ENCODE results near the gene CDKN2A.
"Not testable (repeated sequence)": the region's sequence is repeated elsewhere in the genome, so short reads cannot be mapped to it uniquely, and the experiment has no call there.

CDKN2A gene

DNA sequence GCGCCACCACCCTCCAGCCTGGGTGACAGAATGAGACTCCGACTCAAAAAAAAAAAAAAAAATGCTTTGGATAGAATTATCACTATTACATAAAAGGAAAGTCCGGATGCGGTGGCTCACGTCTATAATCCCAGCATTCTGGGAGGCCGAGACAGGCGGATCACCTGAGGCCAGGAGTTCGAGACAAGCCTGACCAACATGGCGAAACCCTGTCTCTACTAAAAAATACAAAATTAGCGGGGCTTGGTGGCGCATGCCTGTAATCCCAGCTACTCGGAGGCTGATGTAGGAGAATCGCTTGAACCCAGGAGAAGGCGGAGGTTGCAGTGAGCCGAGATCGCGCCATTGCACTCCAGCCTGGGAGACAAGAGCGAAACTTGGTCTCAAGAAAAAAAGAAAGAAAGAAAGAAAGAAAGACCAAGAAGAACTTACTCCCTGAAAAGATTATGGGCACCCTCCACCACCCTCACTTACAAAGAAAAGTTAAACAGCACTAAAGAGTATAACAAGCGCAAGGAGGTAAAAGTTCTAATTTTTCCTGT, 17.8 kb downstream of the CDKN2A start:
- no peak for DNase-seq

DNA sequence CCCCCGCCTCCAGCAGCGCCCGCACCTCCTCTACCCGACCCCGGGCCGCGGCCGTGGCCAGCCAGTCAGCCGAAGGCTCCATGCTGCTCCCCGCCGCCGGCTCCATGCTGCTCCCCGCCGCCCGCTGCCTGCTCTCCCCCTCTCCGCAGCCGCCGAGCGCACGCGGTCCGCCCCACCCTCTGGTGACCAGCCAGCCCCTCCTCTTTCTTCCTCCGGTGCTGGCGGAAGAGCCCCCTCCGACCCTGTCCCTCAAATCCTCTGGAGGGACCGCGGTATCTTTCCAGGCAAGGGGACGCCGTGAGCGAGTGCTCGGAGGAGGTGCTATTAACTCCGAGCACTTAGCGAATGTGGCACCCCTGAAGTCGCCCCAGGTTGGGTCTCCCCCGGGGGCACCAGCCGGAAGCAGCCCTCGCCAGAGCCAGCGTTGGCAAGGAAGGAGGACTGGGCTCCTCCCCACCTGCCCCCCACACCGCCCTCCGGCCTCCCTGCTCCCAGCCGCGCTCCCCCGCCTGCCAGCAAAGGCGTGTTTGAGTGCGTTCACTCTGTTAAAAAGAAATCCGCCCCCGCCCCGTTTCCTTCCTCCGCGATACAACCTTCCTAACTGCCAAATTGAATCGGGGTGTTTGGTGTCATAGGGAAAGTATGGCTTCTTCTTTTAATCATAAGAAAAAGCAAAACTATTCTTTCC, 19.3 kb downstream of the CDKN2A start:
- no peak for DNase-seq

DNA sequence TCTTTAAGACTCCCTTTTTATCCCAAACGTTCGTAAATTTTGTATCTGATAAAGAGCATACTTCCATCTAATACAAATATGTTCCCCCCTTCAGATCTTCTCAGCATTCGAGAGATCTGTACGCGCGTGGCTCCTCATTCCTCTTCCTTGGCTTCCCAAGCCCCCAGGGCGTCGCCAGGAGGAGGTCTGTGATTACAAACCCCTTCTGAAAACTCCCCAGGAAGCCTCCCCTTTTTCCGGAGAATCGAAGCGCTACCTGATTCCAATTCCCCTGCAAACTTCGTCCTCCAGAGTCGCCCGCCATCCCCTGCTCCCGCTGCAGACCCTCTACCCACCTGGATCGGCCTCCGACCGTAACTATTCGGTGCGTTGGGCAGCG, 19.9 kb downstream of the CDKN2A start:
- no peak for DNase-seq

DNA sequence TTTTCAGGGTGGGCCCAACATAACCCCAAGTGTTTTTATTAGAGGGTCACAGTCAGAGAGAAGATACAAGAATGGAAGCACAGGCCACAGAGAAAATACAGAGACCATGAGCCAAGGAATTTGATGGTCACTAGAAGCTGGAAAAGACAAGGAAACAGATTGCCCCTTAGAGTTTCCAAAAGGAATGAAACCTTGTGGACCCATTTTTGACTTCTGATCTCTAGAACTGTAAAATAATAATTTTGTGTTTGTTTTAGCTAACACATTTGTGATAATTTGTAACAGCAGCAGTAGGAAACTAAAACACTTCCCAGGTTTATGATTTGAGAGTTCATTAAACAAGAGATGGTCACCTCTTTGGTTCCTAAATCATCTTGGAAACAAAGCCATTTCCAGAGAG, 21.8 kb downstream of the CDKN2A start:
- DNase-seq, result no peak

DNA sequence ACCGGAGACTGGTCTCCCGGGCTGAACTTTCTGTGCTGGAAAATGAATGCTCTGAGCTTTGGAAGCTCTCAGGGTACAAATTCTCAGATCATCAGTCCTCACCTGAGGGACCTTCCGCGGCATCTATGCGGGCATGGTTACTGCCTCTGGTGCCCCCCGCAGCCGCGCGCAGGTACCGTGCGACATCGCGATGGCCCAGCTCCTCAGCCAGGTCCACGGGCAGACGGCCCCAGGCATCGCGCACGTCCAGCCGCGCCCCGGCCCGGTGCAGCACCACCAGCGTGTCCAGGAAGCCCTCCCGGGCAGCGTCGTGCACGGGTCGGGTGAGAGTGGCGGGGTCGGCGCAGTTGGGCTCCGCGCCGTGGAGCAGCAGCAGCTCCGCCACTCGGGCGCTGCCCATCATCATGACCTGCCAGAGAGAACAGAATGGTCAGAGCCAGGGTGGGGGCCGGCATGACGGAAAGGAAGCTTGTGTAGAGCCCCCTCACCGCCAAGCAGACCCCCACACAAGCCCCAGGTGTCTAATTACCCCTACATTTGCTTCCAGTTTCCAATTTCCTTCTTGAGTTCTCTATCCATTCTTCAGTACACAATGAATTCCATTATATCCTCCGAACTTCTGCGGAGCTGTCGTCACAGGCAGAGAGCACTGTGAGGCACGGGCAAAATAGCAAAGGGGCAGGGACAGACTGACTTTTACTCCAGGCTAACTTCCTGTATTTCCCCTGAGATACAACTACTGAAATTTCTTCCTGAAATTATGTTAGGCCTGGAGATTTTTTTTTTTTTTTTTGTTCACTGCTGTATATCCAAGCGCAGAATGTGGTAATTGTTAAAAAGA, 23.2 kb downstream of the CDKN2A start:
- DNase-seq, result no peak

DNA sequence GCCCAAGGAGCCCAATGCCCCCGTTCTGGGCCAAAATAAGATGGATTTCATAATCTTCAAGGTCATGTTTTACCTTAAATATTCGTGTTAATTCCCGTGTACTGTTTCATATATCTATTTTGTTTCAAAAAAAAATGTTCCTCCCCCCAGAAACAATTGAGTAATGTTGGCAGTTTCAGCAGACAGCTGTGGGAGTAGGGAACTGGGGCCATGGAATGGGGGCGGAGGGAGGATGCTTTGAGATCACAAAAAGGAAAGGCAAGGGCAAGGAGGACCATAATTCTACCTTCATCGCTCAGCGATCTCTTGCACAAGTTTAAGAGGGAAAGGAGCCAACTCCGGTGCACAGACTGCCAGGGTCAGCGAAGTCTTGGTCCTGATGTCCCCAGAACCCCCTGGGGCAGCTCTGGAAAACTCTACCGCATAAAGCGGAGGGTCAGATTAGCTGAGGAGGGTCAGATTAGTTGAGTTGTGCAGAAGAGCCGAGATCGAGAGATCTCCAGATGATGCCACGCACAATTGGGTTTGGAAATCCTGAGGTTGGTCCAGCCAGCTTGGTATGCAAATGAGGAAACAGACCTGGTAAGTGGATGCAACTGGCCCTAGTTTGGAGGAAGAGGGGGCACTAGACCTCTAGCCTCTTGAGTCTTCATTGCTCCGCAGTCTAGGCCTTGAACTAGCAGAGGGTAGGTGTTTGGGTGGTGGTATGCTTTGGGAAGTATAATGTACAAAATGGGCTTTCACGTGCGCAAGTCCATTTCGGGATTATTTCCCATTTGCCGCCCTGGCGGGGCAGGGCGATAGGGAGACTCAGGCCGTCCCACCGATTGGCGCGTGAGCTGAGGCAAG, 24.0 kb downstream of the CDKN2A start:
- no peak for DNase-seq

DNA sequence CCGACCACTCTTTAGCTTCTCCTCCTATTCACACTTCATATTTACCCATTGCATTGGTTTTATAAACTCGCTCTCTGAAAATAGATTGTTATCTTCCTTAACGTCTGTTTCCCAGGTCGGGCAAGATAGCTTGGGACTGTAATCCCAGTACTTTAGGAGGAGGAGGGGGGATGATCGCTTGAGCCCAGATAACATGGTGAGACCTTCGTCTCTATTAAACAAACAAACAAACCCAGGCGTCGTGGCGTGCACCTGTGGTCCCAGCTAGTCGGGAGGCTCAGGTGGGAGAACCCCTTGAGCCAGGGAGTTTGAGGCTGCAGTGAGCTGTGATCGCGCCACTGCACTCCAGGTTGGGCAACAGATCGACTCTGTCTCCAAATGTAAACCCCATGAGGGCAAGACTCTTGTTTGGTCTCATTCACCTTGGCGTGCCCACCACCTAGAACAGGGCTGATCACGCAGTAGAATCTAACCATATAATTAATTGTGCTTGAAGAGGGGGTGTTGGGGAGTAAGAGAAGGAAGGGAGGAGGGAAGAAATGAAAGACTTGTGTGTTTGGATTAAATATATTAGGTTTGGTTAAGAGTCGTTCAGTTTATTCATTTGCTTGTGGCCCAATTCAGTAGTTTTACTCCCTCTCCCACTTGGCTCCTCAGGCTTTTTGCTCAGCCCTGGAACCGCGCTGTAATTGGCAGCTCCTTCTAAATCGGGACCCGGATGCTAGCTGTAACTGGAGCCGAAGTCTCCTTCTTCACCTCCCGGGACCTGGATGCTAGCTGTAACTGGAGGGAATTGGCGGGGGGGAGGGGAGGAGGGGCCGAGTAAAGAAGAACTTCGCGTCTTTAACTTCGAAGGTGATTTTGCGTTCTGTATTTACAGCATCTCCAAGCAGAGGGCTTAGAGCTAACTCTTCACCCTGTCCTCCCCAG, 24.9 kb downstream of the CDKN2A start:
- no peak for DNase-seq

DNA sequence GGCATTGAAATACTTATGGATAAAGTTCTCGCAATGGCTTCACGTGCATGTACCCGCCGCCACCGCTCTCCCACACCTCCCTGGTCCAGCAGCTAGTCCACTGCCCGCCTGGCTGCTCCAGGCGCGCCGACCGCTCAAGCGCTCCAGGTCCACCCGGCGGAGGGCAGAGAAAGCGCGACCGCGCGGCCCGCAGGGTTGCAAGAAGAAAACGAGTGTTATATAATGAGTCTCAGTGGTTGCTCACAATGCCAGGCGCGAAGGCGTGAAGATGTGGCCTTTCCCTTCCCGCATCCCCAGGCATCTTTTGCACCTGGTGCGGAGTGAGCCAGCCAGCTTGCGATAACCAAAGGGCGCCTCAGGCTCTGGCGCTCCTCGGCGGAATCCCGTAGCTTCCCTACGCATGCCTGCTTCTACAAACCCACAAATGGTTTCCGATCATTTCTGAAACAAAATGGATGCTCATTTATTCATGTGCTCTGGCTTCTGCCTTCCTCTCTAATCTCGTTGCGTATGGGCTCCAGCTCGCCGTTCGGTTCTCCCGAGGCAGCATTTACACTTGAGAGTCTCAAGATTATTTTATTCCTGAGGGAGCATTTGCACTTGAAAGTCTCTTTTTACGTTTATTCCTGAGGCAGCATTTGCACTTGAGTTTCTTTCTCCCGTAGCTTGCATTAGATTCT, 25.7 kb downstream of the CDKN2A start:
- DNase-seq, result no peak

DNA sequence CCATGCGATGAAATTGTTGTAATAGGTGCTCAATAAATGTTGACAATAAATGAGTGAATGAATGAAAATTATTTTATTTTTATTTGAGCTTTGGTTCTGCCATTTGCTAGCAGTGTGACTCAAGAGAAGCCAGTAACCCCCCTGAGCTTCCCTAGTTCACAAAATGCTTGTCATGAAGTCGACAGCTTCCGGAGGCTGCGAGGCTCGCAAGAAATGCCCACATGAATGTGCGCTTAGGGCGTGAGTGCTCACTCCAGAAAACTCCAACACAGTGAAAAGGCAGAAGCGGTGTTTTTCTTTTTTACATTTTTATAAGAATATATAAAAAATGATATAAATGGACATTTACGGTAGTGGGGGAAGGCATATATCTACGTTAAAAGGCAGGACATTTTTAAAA, 26.5 kb downstream of the CDKN2A start:
- DNase-seq, result no peak

DNA sequence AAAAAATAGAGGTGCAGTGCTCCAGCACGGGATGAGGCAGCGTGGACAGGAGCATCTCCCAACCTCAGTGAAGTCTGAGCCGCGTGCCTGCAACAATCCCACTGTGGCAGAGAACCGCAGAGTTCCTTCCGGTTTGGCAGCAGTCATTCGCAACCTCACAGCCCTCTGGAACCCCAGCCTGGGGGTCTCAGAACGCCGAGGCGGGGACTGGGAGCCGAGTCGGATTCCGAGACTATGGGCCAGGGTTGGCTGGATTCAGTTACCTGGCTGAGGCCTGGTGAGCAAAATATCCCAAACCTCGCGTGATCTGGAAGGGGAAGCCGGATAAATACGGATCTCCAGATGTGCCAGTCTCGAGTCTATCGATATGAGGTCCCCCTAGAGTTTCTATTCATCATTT, 27.0 kb downstream of the CDKN2A start:
- no peak for DNase-seq

DNA sequence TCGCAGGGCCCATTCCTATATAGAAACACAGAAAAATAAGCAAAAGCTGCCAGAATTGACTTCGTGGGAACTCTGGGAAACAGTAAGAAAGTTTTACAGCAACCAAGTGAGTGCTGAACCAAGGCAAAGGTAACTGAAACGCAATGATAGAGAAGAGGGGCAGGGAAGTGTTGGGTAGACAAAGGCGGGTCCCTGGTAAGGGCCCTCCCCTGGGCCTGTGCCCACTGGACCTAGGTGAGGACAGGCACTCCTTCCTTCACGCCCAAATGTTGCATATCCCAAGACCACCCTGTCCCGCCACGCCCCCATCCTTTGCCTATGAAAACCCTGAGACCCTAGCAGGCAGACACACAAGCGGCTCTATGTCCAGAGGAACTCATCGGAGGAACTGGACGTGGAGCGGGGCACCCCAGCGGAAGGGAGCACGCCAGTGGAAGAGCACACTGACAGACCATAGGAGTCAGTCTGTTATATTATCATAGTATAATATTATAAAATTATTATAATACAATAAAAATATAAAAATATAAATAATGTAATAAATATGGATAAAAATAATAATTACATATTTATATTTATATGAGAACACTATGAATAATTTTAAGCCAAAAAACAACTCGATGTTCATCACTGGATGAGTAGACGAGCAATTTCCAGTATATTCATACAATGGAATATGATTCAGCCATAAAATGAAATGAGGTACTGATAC, 27.9 kb downstream of the CDKN2A start:
- DNase-seq, result no peak

DNA sequence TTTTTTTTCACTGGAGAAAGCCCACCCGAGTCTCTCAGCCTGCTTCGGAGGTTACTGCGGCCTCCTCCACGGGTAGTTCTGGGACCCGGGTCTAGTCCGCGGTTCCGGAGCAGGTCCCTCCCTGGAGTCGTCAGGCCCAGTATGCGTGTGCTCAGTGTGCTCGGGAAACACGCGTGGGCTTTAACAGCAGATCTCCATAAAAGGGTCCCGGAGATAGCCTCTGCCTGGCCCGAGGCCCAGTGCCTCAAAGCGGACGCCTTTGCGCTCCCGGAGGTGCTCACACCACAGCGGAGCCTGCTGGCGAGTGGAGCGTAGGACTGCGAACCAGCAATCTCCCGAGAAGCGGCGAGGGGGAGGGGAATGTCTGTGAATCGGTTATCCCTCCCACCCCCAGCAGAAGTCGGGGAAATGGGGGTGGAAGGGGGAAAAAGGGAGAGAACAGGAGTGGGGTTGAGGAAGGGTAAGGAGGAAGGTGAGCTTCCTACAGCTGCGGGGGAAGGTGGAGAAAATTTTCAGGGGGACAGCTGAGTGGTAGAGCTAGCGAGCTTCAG, 28.7 kb downstream of the CDKN2A start:
- DNase-seq, result no peak

DNA sequence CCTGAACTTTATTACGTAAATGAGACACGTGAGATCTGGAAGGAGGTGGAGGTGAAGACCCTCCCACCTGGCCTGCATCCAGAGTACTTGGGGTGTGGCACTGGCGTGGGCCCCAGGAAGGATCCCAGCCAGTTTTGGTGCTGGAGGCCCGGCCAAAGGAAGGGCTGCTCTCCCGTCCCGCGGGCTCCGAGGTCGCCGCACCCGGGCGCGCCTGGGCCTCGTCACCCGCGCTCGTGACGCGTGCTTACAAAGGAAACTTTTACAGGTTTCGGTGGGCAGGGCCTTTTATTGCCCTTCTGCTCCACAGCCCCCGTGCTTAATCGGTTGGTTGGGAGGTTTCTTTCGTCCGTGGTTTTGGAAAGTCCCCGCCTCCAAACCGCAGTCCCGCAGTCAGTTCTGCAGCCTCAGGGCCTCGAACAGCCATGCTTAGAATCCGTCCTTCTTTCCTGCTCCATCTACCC, 29.2 kb downstream of the CDKN2A start:
- no peak for DNase-seq

DNA sequence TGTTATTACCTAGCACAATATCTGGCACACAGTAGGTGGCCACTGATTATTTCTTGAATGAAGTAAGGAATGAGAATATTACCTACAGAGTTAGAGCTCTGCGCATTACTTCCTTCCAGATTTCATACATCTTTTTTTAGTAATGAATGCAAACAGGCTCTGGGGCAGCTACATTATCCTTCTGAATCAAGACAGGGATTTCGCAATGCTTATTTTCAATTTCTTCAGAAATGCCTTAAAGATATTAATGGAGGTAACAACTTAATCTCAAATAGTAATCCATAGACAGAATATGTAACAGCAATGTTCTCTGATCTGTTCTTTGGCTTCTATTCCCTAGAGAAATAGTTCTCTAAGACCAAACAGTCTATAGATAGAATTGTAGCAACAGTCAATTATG, 32.6 kb downstream of the CDKN2A start:
- no peak for DNase-seq

DNA sequence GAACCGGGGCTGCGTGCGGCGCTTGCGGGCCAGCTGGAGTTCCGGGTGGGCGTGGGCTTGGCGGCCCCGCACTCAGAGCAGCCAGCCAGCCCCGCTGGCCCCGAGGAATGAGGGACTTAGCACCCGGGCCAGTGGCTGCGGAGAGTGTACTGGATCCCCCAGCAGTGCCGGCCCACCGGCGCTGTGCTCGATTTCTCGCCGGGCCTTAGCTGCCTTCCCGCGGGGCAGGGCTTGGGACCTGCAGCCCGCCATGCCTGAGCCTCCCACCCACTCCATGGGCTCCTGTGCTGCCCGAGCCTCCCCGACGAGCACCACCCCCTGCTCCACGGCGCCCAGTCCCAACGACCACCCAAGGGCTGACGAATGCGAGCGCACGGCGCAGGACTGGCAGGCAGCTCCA, 34.9 kb downstream of the CDKN2A start:
- not testable (repeated sequence) for DNase-seq

DNA sequence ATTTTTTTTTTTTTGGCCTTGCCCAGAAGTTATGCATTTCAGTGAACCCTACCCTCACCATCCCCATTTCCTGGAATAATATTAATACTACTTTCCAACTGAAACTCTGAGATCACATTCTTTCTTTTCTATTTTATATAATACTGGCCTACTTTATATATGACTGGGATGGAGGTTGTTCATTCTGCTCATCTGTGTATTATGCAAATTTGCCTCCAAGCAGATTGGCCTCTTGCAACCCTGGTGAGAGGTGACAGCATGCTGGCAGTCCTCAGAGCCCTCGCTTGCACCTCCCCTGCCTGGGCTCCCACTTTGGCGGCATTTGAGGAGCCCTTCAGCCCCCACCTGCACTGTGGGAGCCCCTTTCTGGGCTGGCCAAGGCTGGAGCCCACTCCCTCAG, 35.4 kb downstream of the CDKN2A start:
- DNase-seq, result no peak

DNA sequence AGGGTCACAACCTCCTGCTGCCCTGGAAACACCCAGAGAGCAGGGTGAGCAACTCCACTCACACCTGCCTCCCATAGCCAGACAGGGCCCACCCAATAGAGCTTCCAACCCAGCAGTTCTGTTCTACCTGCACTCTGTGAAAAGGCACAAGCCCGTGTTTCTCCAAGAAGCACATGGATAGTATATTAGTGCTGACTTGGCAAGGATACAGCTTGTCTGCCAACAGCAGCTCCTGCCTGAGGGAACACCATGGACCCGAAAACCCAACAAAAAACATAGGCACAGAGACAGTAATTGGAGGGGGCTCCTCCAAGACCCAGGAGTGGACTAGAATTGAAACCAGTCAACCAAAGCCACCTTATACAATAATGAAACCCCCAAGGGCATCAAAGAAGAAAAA, 48.6 kb downstream of the CDKN2A start:
- no peak for DNase-seq

DNA sequence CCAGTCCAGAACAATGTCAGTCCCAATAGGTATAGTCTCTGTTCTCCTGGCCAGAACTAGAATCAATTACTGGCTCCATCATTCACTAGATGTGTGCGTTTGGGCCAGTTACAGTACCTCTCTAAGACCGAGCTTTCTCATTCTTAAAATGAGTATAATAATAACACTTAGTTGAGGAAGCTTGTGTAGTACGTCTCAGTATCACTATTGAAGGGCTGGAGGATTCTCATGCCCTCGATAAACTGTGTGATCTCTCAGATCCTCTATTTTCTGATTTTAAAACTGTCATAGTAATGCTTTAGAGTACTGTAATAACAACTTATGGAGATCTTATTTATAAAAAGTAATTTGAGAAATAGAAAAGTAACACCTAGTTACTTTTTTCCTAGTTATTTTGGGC, 50.7 kb downstream of the CDKN2A start:
- no peak for DNase-seq

DNA sequence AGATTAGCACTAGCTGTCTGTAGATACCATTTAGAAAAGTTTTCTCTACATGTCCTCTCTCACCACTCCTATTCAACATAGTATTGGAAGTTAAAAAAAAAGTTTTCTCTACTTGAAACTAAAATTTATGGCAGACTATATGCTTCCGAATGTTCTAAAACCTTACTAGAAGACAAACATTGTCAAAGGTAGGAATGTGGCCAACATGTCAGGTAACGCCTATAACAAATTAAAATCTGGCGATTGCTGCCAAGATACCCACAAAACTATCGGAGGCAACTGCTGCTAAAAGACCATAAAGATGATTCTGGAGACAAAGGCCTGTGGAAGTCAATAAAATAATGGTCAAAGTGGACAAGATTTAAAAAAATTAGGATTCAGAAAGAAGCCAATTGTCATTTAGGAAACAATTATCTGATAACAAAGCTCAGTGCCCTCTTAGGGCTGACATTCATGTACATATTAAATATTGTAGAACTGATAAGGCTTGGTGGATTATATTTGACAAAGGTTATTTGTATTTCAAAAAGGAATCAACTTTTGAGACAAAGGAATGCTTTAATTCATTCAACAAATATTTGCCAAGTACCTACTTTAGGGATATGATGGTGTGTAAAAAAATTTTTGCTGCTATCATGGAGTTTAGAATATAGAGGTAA, 52.7 kb downstream of the CDKN2A start:
- no peak for DNase-seq

DNA sequence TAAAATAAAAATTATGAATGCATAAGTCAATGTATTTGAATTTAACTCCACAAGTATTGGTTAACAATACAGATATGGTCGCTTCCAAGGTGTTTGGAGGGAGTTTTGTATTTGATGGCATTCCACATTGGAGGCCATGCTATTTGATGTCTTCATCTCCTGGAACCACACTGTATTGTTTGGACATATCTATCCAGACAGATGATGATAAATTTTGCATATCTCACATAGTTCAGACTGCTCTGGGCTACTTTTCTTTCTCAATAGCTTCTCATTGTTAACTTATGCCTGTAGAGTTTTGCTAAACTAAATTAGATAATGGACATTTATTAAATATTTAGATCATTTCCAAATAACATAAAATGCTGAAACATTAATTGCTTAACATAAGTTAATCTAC, 58.0 kb downstream of the CDKN2A start:
- no peak for DNase-seq
